GM19438 (cell line): ENCODE results near the gene CASK.
"Not testable (repeated sequence)": the region's sequence is repeated elsewhere in the genome, so short reads cannot be mapped to it uniquely, and the experiment has no call there.

Experiments used
- ATAC-seq: cut with Tn5 transposase; IDR thresholded peaks from one replicate; pipeline ENCODE4 v1.9.1; 2021; ENCODE audit warnings: low read depth; ENCODE audit not compliant: unreplicated experiment

CASK gene

GRCh38 chrX:41705680-41706374 is 217.5 kb downstream of the CASK start:
- ATAC-seq: peak; percentile 94

GRCh38 chrX:41705042-41705441 is 218.3 kb downstream of the CASK start:
- ATAC-seq: no peak

- no peak for ATAC-seq
These were observed 219.8 kb downstream of the CASK start for GRCh38 chrX:41703574-41704029.

- no peak for ATAC-seq
These were observed 227.9 kb downstream of the CASK start for GRCh38 chrX:41695426-41695825.

- no peak for ATAC-seq
These were observed 230.3 kb downstream of the CASK start for GRCh38 chrX:41693024-41693423.

- ATAC-seq: no peak
These were observed 231.1 kb downstream of the CASK start for GRCh38 chrX:41692162-41692749.

- ATAC-seq: no peak
These were observed 233.6 kb downstream of the CASK start for GRCh38 chrX:41689711-41690110.

- no peak for ATAC-seq
These were observed 234.5 kb downstream of the CASK start, which contains the start of gene GPR34 for GRCh38 chrX:41688835-41689234. TSS of gene GPR34 (plus strand) at chrX:41688973. CDS start at chrX:41695634, 6,661 bp downstream.

- ATAC-seq: no peak
These were observed 235.2 kb downstream of the CASK start for GRCh38 chrX:41688156-41688555.

- no peak for ATAC-seq
These were observed 236.6 kb downstream of the CASK start for GRCh38 chrX:41686788-41687187.

- no peak for ATAC-seq
These were observed 238.4 kb downstream of the CASK start for GRCh38 chrX:41684940-41685339.

GRCh38 chrX:41684138-41684537 is 239.2 kb downstream of the CASK start:
- no peak for ATAC-seq

GRCh38 chrX:41677183-41678060 is 245.9 kb downstream of the CASK start:
- ATAC-seq: no peak

- ATAC-seq: not testable (repeated sequence)
These were observed 247.0 kb downstream of the CASK start for GRCh38 chrX:41676361-41676760.

GRCh38 chrX:41672643-41673042 is 250.7 kb downstream of the CASK start:
- no peak for ATAC-seq

GRCh38 chrX:41671082-41671481 is 252.3 kb downstream of the CASK start:
- ATAC-seq: no peak

- ATAC-seq: no peak
These were observed 253.2 kb downstream of the CASK start for GRCh38 chrX:41670112-41670511.

GRCh38 chrX:41667631-41668030 is 255.7 kb downstream of the CASK start:
- no peak for ATAC-seq

- no peak for ATAC-seq
These were observed 257.1 kb downstream of the CASK start for GRCh38 chrX:41666251-41666650.

GRCh38 chrX:41665686-41666085 is 257.7 kb downstream of the CASK start:
- no peak for ATAC-seq

GRCh38 chrX:41664908-41665307 is 258.4 kb downstream of the CASK start:
- no peak for ATAC-seq
